GM19099 (cell line): ENCODE data around the gene HK2.
A peak's percentile ranks its signal among the peaks of the same experiment; 100 is the strongest.

ENCODE experiments used
- POLR2A ChIP-seq: IDR thresholded peaks from 3 replicates; pipeline ENCODE4 v1.6.1; 2011; ENCODE audit warnings: low read depth; ENCODE audit not compliant: insufficient read length; ENCODE audit errors: extremely low read depth

Gene HK2

DNA sequence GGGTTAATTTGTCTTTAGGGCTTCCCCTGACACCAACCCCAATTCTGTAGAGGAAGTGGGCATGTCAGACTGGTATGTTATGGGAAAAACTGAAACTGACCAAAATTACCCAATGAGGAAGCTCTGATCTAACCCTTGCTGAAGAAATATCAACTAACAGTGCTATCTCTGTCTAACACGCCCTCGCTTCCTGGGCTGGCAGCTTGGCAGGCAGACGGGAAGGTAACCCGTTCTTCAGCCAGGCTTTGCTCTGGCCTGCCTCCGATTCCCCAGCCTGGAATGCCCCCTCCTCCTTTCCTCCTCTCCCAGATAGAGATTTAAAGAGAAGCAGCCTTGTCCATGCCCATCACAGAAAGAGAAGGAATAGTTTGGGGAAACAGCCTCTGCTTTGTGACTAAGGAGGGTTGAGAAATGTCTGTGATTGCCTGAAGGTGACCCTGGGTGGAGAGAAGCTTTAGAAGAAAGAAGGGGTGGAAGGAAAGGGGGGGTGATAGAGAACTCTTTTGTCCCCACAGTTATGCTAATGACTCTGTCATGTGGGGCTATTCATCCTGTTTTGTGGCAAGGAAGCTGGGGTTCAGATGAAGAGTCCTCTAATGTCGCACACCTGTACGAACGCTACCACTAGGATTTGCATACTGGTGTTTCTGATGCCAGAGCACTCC lies 15.4 kb downstream of the HK2 start:
- peak; percentile 47 for TF ChIP-seq POLR2A

DNA sequence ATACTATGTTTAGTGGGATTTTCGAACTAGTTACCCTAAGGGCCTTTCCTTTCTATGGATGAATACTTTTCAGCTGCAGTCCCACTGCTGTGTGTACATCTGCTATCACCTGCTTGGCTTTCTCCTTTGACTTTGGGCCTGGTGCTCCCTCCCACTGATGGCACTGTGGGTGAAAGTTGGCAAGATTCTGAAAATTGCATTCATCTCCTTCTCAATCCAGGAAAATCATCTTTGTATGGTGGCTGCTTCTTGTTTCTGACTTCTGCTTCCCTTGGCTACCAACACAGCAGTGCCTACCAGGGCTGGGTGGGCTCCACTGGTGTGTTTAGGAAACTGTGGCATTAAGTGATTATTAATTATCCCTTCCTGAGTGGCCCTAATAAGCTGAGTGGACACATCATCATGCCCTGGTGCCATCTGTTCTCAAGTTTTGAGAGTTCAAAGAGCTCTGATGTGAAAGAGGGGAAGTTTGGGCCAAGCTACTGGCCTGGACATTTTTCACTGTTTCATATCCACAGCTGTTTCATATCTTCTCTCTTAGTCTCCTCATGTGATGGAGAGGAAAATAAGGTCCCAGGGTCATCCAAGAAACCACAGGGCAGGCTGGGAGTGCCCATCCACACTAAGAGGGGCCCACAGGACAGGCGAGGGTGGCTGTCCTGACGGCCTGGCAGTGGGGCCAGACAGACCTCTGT lies 16.7 kb downstream of the HK2 start:
- no peak for TF ChIP-seq POLR2A

DNA sequence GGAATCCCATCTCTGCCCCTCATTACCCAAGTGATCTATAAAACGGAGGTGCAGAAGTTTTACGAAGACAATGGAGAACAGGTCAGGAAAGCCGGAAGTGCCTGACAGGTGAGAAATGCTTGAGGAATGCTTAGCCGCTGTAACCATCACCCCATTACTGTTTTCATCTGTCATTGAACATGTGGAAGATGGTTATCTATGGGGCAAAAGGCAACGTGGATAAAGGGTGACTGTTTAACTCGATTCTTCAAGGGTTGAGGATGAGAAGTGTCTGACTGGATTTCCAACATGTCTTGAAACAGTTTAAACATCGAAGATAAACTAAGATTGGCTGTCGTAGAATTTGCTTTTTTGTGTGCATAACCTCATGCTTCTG lies 17.3 kb downstream of the HK2 start:
- no peak for TF ChIP-seq POLR2A

DNA sequence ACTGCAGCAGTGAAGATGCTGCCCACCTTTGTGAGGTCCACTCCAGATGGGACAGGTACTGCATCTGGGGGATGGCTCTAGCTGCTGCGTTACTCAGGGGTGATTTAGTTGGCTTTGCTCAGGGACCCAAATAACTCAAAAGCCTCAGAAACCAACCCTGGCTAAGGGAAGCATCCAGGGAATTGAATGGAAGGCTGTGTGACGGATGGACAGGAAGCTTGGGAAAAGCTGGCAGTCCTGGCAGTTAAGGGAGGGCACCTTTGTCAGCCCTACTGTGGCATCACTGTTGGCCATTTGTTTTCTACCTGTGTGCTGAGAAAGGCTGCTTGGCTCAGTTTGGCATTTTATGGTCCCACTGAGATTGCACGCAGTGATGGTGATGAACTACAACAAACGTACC lies 20.5 kb downstream of the HK2 start:
- no peak for TF ChIP-seq POLR2A

DNA sequence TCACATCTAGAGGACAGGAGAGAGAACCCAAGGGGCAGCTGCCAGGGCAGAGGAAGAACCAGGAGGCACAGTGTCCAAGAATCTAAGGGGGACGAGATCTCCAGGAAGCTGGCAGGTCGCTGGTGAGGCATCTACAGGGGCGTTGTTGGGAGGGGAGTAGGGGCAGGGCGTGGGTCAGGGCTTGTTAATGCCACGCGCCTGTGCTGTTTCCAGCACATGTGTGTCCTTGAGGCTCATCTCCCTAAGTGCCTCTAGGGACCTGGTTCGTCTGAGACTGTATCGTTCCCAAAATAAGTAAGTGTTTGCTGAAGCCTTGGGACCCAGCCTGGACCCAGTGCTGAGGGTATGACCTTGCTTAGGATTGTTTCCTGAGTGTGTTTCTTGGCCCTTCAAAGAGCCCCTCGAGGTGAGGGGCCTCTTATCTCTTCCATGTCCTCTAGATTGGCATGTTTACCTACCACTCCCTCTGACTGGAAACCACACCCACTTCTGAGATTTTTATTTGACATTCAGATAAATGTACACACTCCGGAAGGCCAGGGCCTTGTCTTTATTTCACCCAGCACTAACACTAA lies 22.2 kb downstream of the HK2 start:
- no peak for TF ChIP-seq POLR2A

DNA sequence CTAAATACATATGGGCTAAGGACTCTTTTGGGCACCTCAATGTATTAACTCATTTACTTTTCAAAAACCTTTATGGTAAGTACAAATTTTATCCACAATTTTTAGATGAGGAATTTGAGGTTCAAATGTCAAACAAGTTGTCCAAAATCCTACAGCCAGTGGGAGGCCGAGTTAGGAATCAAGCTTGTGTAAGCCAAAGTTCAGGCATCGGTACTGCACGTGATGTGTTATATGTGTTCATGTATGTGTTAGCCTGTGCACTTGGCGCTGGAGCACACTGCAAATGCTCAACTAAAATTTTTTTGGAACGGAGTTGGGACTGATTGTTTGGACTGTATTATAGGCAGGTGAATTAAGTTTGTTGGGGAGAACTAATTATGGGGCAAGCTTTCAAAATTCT lies 22.7 kb downstream of the HK2 start:
- TF ChIP-seq POLR2A = no peak

DNA sequence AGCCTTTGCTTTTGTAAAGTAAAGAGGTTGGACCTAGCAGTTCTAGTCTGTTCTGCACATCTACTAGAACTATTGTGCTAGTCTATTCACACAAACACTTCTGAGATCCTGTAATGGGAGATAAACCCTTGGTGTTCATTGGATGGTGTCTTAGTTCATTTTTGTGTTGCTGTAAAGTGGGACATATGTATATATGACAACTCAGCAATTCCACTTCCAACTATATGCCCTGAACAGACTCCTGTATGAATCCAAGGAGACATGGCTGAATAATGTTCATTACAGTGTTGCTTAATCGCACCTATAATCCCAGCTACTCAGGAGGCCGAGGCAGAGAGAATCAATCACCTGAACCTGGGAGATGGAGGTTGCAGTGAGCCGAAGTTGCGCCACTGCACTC lies 23.3 kb downstream of the HK2 start:
- TF ChIP-seq POLR2A = no peak

DNA sequence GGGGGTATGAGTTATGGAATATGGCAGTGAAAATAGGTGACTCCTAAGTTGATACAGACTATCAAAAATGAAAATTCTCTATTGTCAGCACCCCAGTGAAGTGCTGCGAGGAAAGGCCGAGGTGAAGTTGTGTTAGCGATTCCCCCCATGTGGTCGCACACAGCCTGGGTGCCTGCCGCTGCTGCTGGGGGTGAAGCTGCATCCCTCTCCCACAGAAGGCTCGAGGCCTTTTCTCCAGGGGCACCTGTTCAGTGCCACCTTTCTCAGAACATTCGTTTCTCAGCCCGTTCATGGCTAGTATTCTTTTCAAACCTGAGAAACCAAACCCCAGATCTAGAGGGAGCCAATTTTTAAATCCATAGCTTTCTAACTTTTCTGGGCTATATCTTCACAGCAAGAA lies 23.8 kb downstream of the HK2 start:
- no peak for TF ChIP-seq POLR2A

DNA sequence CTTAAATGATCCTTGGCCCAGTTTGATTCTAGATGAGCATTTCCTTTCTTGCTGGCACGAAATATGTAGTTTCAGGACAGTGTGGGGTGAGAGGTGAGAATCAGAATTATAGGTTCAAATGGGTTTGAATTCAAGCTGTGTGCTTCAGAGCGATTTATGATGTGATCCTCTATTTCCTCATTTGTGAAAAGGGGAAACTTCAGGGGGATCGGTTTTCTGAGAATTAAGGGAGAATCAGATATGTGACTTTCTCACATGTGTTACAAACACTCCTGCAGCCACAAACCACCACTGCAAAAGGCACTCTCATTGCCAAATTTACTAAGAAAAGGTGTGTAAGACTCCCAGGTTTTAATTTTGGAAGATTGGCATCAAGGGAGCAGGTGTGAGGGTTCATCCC lies 24.4 kb downstream of the HK2 start:
- TF ChIP-seq POLR2A = no peak

DNA sequence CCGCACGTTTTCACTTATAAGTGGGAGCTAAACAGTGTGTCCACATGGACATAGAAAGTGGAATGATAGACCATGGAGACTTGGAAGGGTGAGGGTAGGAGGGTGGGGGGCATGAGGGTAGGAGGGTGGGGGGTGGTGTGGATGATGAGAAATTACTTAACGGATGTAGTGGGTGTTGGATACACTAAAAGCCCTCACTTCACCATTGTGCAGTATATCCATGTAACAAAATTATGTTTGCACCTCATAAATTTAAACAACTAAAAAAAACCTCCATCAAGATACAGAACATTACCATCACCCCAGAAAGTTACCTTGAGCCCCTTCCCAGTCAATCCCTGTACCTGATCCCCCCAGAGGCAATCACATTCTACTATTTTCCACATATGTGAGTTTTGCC lies 26.2 kb downstream of the HK2 start:
- no peak for TF ChIP-seq POLR2A

DNA sequence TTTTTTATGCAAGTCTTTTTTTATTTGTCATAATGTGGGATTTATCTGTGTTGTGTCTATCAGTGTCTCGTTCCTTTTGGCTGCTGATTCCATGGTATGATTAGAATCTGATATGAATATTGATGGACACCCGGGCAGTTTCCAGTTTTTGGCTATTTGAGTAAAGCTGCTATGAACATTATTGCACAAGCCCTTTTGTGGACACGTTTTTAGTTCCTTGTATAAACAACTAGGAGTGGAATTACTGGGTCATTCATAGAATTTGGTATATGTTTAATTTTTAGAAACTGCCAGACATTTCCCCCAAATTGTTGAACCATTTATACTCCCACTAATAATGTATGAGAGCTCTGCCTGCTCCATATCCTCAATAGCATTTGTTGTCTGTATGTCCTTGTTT lies 26.6 kb downstream of the HK2 start:
- no peak for TF ChIP-seq POLR2A

DNA sequence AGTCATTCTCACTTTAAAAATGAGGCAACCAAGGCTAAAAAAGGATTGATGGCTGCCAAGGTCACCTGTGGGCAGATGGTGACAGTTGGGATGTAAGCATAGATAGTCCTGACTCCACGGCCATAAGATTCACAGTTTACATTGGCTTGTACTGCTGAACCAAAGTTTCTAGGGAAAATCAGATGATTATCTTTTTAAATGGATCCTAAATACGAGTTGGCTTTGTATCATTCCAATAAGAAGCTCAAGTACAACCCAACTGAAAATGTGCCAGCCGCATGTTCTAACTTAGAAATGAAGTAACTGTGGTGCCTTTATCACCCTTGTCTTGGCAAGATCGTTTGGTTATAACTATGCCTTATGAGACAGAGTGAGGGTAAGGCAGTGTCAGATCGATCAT lies 27.6 kb downstream of the HK2 start:
- TF ChIP-seq POLR2A = no peak

DNA sequence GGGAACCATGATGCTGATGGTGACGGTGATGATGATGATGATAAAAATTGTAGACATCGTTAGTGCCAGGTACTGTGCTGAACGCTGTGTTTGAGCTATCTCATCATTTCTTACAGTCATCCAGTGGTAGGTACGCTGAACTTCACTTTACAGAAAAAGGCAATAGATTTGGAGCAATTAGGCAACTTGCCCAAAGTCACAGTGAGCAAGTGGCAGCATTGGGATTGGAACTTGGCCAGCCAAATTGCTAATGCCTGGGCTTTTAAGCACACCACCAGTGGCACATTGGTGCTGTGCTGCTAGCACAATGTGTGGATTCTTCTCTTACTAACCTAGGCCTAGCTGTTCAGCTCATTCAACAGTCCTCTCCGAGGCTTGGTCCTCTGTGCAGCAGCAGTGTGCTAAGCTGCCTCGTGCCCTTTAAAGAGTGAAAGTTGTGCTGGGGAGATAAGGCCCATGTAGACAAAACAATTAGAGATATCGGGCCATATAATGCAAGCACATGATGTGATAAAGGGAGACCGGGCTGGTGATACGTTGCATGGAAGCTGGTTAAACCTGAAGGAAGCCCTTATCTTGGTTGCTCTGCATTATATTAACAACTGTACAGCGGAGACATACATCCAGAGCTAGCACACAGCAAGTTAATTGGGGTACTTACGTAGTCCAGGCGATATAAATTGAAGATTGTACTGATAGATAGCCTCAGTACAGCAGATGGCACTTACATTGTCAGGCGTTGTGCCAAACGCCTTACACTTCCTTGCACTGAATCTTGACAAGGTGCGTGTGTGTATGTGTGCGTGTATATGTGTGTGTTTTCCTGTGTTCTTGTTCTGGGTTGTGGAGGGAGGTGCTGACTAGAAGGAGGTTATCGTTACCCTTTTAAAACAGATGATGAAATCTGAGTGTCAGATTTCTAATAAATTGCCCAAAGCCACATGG lies 28.4 kb downstream of the HK2 start:
- TF ChIP-seq POLR2A = no peak

DNA sequence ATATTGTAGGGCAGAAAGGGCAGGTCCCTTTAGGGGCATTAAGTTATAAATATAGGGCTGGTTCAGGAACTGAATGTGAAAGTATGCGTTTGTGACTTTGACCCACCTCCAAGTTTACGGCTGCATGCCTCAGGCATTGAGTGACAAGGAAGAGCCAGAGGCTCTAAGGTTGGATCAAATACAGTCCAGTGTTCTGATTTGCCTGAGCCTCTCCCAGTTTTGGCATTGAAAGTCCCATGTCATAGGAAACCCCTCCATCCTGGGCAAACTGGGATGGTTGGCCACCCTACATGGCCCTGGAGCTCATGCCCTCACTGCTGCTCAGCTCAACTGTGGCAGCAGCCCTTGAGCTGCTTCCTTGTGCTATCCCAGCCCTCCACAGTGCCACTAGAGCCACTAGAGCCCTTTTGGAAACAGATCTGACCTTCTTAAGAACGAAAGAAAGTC lies 29.9 kb downstream of the HK2 start:
- TF ChIP-seq POLR2A = no peak
